Loucy (cell line): ENCODE data around the gene FBXL19.
"Not testable (repeated sequence)": the region's sequence is repeated elsewhere in the genome, so short reads cannot be mapped to it uniquely, and the experiment has no call there.

Experiments used
- H2AFZ ChIP-seq: fragments of 200-600 bp; sonication (generic); 2 replicates; pipeline ENCODE4 v1.6.0; 2016; ENCODE audit warnings: antibody characterized with exemption, mild to moderate bottlenecking, low read length, moderate library complexity
- H3F3A ChIP-seq: fragments of 200-600 bp; 2 replicates; pipeline ENCODE4 v1.6.0; 2016; ENCODE audit warnings: antibody characterized with exemption, low read depth, mild to moderate bottlenecking
- H3K27me3 ChIP-seq: fragments of 200-600 bp; sonication (generic); 2 replicates; pipeline ENCODE4 v1.6.1; 2014; ENCODE audit warnings: low read length, mild to moderate bottlenecking; ENCODE audit not compliant: insufficient read depth, poor library complexity, severe bottlenecking
- H3K36me3 ChIP-seq: fragments of 200-600 bp; sonication (generic); 2 replicates; pipeline ENCODE4 v1.6.1; 2016; ENCODE audit warnings: low read length; ENCODE audit not compliant: insufficient read depth
- H3K4me1 ChIP-seq: fragments of 200-600 bp; sonication (generic); 2 replicates; pipeline ENCODE4 v1.5.1; 2014; ENCODE audit warnings: low read length, mild to moderate bottlenecking; ENCODE audit not compliant: insufficient read depth, poor library complexity, severe bottlenecking
- H3K4me2 ChIP-seq: fragments of 200-600 bp; sonication (generic); 2 replicates; pipeline ENCODE4 v1.6.0; 2014; ENCODE audit warnings: antibody characterized with exemption, low read length, low read depth, mild to moderate bottlenecking; ENCODE audit not compliant: poor library complexity, severe bottlenecking
- H3K4me3 ChIP-seq: fragments of 200-600 bp; sonication (generic); 2 replicates; pipeline ENCODE4 v1.5.1; 2014; ENCODE audit warnings: low read length, mild to moderate bottlenecking, mixed read lengths; ENCODE audit not compliant: poor library complexity, severe bottlenecking
- H3K79me2 ChIP-seq: fragments of 200-600 bp; sonication (generic); 2 replicates; pipeline ENCODE4 v1.6.1; 2014; ENCODE audit warnings: low read length; ENCODE audit not compliant: insufficient read depth
- H3K9ac ChIP-seq: fragments of 200-600 bp; sonication (generic); 2 replicates; pipeline ENCODE4 v1.6.0; 2014; ENCODE audit warnings: mild to moderate bottlenecking, low read depth, low read length, moderate library complexity; ENCODE audit not compliant: poor library complexity, severe bottlenecking
- H3K9me2 ChIP-seq: fragments of 200-600 bp; sonication (generic); replicated peaks from 2 replicates; pipeline ENCODE4 v1.6.1; 2016; ENCODE audit warnings: low read depth, low read length, mixed read lengths
- H3K9me3 ChIP-seq: fragments of 200-600 bp; sonication (generic); 2 replicates; pipeline ENCODE4 v1.6.1; 2014; ENCODE audit warnings: mild to moderate bottlenecking, antibody characterized with exemption, low read length, low read depth; ENCODE audit not compliant: insufficient read depth
- H4K20me1 ChIP-seq: fragments of 200-600 bp; sonication (generic); 2 replicates; pipeline ENCODE4 v1.6.0; 2014; ENCODE audit warnings: antibody characterized with exemption, low read length, mild to moderate bottlenecking; ENCODE audit not compliant: insufficient read depth, poor library complexity, severe bottlenecking
- CTCF ChIP-seq: fragments of 200-600 bp; sonication (generic); conservative IDR thresholded peaks from 2 replicates; pipeline ENCODE4 v1.5.1; 2014; ENCODE audit warnings: mild to moderate bottlenecking, antibody characterized with exemption, low read length
- EZH2phosphoT487 ChIP-seq: fragments of 200-600 bp; IDR thresholded peaks from 2 replicates; pipeline ENCODE4 v1.6.1; 2018; ENCODE audit warnings: antibody characterized with exemption, mild to moderate bottlenecking, moderate library complexity, borderline replicate concordance

The FBXL19 gene

GRCh38 chr16:30934827-30935557 lies 11.6 kb downstream of the FBXL19 start:
- Histone ChIP-seq H3K9me2 (no peaks in the 10 kb centered on the region), H3K79me2 (no peaks in the 10 kb centered on the region), H3K9me3 (no peaks in the 10 kb centered on the region), H3K4me2 (peak overlapping the region; percentile 69), H3K4me3 (peak overlapping the region; percentile 36), H3K27me3 (no peaks in the 10 kb centered on the region), H3K9ac (no peak overlapping the region), H3K36me3 (peaks cover 21% of the 10 kb centered on the region; the same call in 1 of the 2 replicates), H3K4me1 (peaks cover 27% of the 10 kb centered on the region), H3F3A (no peaks in the 10 kb centered on the region), H4K20me1 (no peaks in the 10 kb centered on the region), H2AFZ (no peak overlapping the region)
- TF ChIP-seq EZH2phosphoT487: no peak
- peak; percentile 90 for TF ChIP-seq CTCF

- peaks cover 36% of the 10 kb centered on the region for H3K4me1 ChIP-seq
- H3K27me3 ChIP-seq: no peaks in the 10 kb centered on the region
- no peaks in the 10 kb centered on the region for H3K79me2 ChIP-seq
- H3K9me3 ChIP-seq: no peaks in the 10 kb centered on the region
- no peak overlapping the region for H3K4me3 ChIP-seq
- peaks cover 5% of the 10 kb centered on the region; the same call in 1 of the 2 replicates for H3K36me3 ChIP-seq
- H4K20me1 ChIP-seq: no peaks in the 10 kb centered on the region
- peak overlapping the region; percentile 60 for H3K4me2 ChIP-seq
- no peaks in the 10 kb centered on the region for H3K9me2 ChIP-seq
- no peak overlapping the region for H2AFZ ChIP-seq
- no peaks in the 10 kb centered on the region for H3F3A ChIP-seq
- TF ChIP-seq CTCF: no peak
- no peak for TF ChIP-seq EZH2phosphoT487
- H3K9ac ChIP-seq: peak overlapping the region; percentile 39
Observed at GRCh38 chr16:30937692-30938091, 14.3 kb downstream of the FBXL19 start.

GRCh38 chr16:30939571-30939970 lies 16.2 kb downstream of the FBXL19 start:
- not testable (repeated sequence) for H3K27me3 ChIP-seq, H3K4me3 ChIP-seq, H3K9me2 ChIP-seq, H2AFZ ChIP-seq, H3K9me3 ChIP-seq, H3K4me2 ChIP-seq, H4K20me1 ChIP-seq, H3K79me2 ChIP-seq, H3K9ac ChIP-seq, H3F3A ChIP-seq
- H3K4me1 ChIP-seq: peaks cover 35% of the 10 kb centered on the region
- peaks cover 16% of the 10 kb centered on the region for H3K36me3 ChIP-seq
